Measurements from ENCODE around the gene RNF223.

RNF223 gene

GRCh38 chr1:1026599-1027413, 47.3 kb downstream of the RNF223 start:
- DNase-seq (ENCODE audit: low read depth), result no peak

GRCh38 chr1:1025730-1026129, 48.4 kb downstream of the RNF223 start:
- DNase-seq (ENCODE audit: low read depth), result no peak

GRCh38 chr1:1024771-1025699, 49.1 kb downstream of the RNF223 start:
- no peak for DNase-seq (ENCODE audit: low read depth)

- DNase-seq (ENCODE audit: low read depth), result no peak
Observed at GRCh38 chr1:1024149-1024770, 49.8 kb downstream of the RNF223 start.

- DNase-seq (ENCODE audit: low read depth), result no peak
Observed at GRCh38 chr1:1023700-1024099, 50.4 kb downstream of the RNF223 start.

- no peak for DNase-seq (ENCODE audit: low read depth)
Observed at GRCh38 chr1:1022302-1023009, 51.6 kb downstream of the RNF223 start.

GRCh38 chr1:1021920-1022259, 52.2 kb downstream of the RNF223 start:
- DNase-seq (ENCODE audit: low read depth), result no peak

- no peak for DNase-seq (ENCODE audit: low read depth)
Observed at GRCh38 chr1:1021010-1021919, 52.8 kb downstream of the RNF223 start.

All from stimulated activated CD8-positive, alpha-beta memory T cell treated with anti-CD3 and anti-CD28 coated beads, Interleukin-15, amount 100 ng/mL, for 1 hour (primary cell).